HG02884 (cell line): Measurements from ENCODE around the gene LACTBL1.

Experiments used
- ATAC-seq: cut with Tn5 transposase; IDR thresholded peaks from one replicate; pipeline ENCODE4 v1.9.1; 2021; ENCODE audit warnings: mild to moderate bottlenecking, moderate library complexity; ENCODE audit not compliant: unreplicated experiment

LACTBL1 gene

GRCh38 chr1:22978299-22978698 is 5.6 kb upstream of the LACTBL1 start:
- ATAC-seq = no peak

GRCh38 chr1:22976461-22977243 is 4.0 kb upstream of the LACTBL1 start:
- peak; percentile 50 for ATAC-seq

- ATAC-seq = no peak
Measured at GRCh38 chr1:22976127-22976460, 3.4 kb upstream of the LACTBL1 start.

- ATAC-seq = no peak
Measured at GRCh38 chr1:22975694-22976093, 3.0 kb upstream of the LACTBL1 start.

- ATAC-seq = no peak
Measured at GRCh38 chr1:22971611-22972405, 858 bp downstream of the LACTBL1 start.

- ATAC-seq = no peak
Measured at GRCh38 chr1:22971161-22971560, 1.5 kb downstream of the LACTBL1 start.

- no peak for ATAC-seq
Measured at GRCh38 chr1:22970096-22970495, 2.6 kb downstream of the LACTBL1 start.

GRCh38 chr1:22969304-22969709 is 3.4 kb downstream of the LACTBL1 start:
- ATAC-seq = no peak

- ATAC-seq = no peak
Measured at GRCh38 chr1:22967833-22968232, 4.8 kb downstream of the LACTBL1 start.

GRCh38 chr1:22966309-22966708 is 6.4 kb downstream of the LACTBL1 start:
- ATAC-seq = no peak

- ATAC-seq = no peak
Measured at GRCh38 chr1:22963044-22963677, 9.5 kb downstream of the LACTBL1 start.

GRCh38 chr1:22962558-22962957 is 10.1 kb downstream of the LACTBL1 start:
- no peak for ATAC-seq

GRCh38 chr1:22959545-22960360 is 12.9 kb downstream of the LACTBL1 start:
- no peak for ATAC-seq

- ATAC-seq = no peak
Measured at GRCh38 chr1:22958556-22958955, 14.1 kb downstream of the LACTBL1 start.

GRCh38 chr1:22957066-22957465 is 15.6 kb downstream of the LACTBL1 start:
- ATAC-seq = no peak

GRCh38 chr1:22955146-22955545 is 17.5 kb downstream of the LACTBL1 start:
- no peak for ATAC-seq

- no peak for ATAC-seq
Measured at GRCh38 chr1:22953740-22954141, 18.9 kb downstream of the LACTBL1 start.

- no peak for ATAC-seq
Measured at GRCh38 chr1:22953057-22953739, 19.5 kb downstream of the LACTBL1 start.

GRCh38 chr1:22952694-22953056 is 20.0 kb downstream of the LACTBL1 start:
- ATAC-seq = no peak

GRCh38 chr1:22951796-22952195 is 20.9 kb downstream of the LACTBL1 start:
- ATAC-seq = no peak
